NCI-H2107 (cell line): Measurements from ENCODE around the gene PRKCA.
A peak's percentile ranks its signal among the peaks of the same experiment; 100 is the strongest.
"Not testable (repeated sequence)": the region's sequence is repeated elsewhere in the genome, so short reads cannot be mapped to it uniquely, and the experiment has no call there.

Experiments used
- DNase-seq: peaks from one replicate; lab custom pipeline; 2025; lab: John Stamatoyannopoulos, UW

PRKCA gene

DNA sequence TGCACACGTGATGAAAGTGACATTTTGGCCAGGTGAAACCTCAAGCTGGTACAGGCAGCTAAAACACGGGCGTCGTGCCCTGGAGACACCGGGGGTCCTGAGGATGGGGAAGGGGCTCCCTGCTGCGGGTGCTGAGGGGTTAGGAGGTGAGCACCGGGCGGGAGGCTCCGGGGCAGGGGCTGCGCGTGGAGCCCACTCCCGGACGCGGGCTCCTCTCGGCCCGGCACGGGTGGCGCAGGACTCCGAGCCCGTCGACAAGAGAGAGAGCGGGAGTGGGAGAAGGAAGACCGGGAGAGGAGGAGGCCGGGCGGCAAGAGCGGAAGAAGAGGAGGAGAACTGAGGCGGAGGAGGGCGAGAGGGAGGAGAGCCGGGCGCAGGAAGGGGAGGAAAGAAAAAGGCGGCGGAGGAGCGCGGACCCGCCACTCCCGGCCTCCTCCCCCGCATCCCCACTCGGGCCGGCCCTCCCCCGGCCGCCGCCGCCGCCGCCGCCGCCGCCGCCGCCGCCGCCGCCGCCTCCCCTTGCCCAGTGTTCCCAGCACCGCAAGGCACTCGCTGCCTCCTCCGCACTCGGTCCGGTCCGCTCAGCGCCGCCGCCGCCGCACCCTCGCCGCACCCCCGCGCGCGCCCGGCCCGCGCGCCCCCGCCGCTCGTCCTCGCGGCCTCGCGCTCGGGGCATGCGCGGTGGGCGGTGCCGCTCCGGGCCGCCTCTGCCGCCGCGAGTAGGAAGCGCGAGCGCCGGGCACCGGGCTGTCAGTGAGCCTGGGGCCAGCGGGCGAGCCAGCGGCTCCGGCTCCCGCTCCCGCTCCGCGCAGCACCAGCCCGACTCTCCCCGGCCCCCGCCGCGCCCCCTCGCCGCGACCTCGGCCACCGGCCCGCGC, at the start of gene PRKCA:
Gene PRKCA (plus strand): TSS at position 750 of the 878 bp plus-strand sequence.
- no peak for DNase-seq

DNA sequence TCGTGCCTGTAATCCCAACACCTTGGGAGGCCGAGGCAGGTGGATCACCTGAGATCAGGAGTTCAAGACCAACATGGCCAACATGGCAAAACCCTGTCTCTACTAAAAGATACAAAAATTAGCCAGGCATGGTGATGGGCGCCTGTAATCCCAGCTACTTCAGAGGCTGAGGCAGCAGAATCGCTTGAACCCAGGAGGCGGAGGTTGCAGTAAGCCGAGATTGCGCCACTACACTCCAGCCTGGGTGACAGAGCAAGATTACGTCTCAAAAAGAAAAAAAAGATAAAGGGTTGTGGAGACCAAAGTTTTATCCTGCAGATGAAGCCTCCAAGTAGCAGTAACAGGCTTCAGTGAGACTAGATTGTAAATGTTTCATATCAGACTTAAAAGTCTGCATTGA, 49.0 kb upstream of the PRKCA start:
- DNase-seq, result not testable (repeated sequence)

DNA sequence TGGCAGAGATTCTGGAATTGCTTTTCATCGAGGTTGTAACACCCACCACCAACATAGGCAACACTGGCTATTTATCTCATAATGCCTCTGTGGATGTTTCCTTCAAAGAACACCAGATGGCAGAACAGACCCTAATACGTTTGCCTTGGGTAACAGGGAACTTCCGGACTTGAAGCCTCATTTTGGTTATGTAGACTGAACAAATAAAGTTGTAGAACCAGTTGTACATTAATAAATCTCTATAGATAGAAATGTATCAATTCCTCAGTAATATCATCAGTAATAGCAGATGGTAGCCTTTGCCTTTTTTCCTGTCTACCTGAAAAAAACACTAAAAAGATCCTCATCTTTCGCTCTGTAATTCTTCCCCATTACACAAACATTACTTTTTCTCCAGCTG, 47.3 kb upstream of the PRKCA start:
- DNase-seq, result peak; percentile 54

DNA sequence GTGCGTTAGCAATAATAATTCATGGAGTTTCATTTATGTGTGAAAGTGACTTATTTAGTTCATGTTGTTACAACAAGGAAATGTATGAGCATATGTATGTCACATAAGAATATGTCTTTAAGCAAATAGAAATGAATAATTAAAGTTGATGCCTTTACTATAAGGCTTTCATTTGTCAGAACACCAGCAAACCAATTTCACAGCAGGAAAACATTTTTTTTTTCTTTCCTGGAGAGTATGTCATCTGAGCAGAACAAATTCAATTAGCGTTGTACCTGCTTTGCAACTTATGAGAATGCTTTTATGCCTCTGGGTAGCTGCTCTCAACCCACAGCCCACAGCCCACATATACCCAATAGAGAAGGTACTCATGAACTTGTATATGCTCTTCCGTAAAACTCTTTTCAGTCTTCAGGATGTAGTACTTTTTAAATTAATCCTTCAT, 46.9 kb upstream of the PRKCA start:
- DNase-seq, result no peak

DNA sequence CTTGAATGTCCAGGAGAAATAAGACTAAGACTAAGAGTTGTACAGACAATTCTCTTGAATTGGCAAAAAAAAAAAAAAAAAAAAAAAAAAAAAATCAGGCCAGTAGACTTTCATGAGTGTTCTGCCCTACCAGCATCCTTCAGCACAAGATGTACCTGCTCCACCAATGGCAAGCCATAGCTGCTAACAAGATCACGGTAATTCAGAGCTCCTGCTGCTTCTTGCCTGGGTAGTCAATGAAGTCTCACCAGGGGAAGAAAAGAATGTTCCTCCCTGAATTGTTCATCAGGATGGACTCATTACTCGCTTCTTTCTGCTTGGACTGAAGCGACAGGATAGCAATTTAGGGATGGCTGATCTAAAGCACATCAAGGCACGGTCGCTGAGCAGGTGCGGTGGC, 42.1 kb upstream of the PRKCA start:
- no peak for DNase-seq

DNA sequence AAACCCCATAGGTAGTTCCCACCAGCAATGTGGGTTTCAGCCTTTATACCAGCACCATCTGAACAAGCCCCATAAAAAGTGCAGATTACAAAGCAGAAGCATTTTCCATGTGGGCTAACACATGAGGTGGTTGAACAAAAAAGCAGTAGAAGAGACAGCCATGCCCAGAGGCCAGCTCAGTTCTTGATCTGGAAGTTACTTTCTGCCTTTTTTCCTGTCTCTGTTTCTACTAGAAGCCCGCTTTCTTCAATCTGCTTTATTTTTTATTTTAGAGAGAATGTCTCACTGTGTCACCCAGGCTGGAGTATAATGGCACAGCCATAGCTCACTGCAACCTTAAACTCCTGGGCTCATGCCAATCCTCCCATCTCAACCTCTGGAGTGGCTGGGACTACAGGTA, 41.7 kb upstream of the PRKCA start:
- no peak for DNase-seq

DNA sequence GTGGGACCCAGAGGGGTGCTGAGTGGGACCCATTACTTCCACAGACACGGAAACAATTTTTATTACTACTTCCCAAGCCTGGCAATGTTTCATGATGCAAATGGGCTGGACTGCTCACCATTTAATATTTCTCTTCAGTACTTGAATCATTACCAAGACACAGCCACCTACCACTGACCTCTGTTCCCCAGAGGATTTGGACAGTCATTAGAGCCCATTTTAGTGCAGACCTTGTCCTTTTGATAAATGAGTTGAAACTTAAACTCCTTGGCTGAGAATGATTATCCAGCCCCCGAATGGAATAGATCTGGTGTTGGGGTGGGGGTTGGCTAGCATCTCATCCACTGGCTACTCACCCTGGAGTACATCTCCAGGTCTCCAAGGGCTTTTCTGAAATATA, 39.6 kb upstream of the PRKCA start:
- no peak for DNase-seq

DNA sequence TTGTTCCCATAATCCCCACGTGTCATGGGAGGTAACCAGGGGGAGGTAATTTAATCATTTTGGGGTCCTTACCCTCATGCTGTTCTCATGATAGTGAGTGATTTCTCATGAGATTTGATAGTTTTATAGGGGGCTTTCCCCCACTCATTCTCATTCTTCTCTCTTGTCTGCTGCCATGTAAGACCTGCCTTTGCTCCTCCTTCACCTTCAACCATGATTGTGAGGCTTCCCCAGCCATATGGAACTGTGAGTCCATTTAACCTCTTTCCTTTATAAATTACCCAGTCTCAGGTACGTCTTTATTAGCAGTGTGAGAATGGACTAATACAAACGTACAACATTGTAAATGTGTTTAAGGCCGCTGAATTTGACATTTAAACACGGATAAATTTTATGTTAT, 37.7 kb upstream of the PRKCA start:
- DNase-seq, result no peak

DNA sequence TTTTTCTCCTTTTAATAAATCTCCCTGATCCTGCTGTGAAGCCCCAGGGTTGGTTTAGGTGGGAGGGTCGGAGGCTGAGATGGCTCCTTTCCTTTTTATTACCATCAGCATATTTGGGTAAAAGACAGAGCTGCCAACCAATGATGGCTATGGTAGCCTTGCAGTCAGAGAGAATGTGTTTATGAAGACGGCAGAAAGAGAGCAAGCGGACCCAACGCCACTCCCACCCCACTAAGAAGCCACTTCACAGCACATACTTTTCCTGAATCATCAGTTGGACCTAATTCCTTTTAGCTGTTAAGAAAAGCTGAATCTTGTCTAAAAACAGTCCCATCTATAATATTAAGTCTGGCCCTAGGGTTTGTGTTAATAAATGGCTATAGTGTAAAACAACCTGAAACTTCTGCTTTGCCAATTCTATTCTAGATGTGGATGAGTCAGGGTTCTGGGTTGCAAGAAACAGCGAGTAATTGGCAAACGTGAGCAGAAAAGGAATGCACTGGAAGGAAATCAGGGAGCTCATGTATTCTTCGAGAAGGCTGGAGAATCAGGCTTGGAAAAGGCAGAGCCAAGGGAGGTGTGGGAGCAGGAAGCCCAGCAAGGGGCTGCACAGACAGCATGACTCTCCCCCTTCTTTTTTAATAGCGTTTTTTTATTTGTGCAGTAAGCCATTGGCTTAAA, 34.0 kb upstream of the PRKCA start:
- no peak for DNase-seq

DNA sequence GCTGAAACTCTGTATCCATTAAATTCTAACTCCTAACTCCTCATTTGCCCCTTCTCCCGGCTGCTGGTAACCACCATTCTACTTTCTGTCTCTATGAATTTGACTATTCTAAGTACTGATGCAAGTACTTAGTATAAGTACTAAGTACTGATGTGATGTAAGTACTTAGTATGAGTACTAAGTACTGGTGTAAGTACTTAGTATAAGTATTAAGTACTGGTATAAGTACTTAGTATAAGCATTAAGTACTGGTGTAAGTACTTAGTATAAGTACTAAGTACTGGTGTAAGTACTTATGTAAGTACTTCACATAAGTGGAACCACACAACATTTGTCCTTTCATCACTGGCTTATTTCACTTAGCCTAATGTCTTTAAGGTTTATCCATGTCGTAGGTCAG, 32.3 kb upstream of the PRKCA start:
- no peak for DNase-seq

DNA sequence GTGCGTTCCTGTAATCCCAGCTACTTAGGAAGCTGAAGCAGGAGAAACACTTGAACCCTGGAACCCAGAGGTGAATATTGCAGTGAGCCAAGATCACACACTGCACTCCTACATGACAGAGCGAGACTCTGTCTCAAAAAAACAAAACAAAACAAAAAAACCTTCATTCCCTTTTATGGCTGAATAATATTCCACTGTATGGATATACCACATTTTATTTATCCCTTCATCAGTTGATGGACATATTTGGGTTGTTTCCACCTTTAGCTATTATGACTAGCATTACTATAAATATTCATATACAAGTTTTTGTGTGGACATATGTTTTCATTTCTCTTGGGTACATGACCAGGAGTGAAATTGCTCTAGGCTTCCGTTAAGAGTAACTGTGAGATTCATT, 30.9 kb upstream of the PRKCA start:
- no peak for DNase-seq

DNA sequence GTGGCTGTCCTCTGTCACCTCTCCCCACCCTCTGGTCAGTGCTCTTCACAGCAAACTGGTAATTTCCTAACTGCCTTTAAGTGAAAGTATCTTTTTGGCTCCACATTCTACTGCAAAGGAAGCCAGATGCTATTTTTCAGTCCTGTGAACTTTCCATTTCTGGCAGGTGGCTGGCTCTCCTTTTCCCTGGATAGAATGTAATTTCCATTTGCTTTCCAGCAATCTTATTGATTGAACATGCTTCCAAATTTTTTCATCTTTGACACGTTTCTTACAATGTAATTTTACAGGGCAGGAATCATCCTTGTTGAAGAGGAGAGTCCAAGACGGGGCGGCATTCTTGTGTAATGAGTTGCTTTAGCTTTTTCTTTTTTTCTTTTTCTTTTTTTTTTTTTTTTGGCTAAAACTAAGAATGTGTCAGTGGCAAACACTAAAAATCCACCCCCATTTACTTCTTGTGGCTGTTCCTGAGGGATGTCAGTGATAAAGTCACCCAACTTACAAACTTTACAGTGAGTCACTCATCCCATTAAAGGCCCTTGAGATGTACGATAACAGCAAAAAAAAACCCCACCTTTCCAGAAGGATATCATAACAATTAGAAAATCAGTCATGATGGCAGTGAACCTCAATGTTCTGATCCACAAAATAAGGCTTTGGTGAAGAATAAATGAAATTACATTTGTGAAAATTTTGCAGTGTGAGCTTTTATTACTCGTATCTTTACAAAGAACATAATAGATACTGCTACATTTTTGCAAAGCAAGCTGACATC, 29.4 kb upstream of the PRKCA start:
- DNase-seq, result no peak

DNA sequence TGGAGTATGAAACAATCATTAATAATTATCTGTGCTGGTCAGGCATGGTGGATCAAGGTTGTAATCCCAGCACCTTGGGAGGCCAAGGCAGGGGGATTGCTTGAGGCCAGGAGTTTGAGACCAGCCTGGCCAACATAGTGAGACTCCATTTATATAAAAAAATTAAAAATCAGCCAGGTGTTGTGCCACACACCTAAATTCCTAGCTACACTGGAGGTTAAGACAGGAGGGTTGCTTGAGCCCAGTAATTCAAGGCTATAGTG, 28.9 kb upstream of the PRKCA start:
- no peak for DNase-seq

DNA sequence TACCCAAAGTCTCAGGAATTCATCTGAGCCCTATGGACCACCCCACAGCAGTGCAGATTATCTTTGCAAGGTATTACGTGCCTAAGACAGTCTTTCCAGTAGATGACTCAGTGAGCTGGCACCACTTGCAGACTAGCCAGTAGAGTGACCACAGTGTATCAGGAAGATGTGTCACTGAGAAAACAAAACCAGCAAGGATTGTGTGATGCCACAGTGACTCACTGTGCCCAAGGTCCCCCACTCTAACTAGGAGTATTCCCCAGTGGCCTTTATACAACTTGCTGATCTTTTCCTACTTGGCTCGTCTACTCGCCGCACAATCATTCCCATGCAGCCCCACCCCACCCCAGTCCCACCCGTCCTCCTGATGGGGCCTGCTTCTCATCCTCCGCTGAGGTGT, 26.8 kb upstream of the PRKCA start:
- no peak for DNase-seq

DNA sequence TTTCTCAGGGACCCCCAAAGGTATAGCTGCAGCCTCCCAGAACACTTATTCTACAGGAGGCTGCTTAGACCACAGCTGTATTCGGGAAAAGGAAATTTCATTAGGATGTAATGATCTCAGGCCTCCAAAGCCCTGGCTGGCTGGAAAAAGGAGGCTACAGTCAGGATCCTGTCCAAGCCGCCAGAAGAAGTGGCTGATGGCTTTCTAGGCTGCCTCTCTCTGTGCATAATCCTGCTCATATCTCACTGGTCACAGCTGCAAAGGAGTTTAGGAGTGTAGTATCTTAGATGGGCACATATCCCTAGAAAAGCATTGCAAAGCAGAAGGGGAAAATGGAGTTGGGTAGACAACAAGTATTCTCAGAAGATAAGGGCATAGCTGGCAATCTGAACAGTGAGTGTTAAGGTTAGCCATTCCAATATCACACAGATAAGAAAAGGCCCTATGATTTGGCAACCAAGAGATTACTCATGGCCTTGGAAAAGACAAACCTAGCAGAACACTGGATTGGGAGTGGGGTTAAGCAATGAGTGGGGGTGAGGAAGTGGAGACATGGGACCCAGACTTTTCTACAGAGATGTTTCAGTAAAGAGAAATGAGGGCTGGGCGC, 26.0 kb upstream of the PRKCA start:
- no peak for DNase-seq

DNA sequence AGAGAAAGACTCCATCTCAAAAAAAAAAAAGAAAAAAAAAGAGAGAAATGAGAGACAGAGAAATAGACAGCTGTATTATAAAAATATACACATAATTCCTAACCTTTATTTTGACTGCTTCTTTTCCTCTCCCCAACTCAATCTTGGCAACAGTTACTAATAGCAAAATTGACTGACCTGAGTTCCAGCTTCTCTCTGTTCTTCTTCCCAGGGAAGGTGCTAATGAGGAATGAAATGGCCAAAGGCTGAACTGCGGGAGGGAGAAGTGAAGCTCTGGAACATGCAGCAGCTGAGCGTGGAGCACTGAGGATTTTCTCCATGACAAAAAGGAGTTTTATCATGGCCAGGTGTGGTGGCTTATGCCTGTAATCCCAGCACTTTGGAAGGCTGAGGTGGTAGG, 25.2 kb upstream of the PRKCA start:
- no peak for DNase-seq

DNA sequence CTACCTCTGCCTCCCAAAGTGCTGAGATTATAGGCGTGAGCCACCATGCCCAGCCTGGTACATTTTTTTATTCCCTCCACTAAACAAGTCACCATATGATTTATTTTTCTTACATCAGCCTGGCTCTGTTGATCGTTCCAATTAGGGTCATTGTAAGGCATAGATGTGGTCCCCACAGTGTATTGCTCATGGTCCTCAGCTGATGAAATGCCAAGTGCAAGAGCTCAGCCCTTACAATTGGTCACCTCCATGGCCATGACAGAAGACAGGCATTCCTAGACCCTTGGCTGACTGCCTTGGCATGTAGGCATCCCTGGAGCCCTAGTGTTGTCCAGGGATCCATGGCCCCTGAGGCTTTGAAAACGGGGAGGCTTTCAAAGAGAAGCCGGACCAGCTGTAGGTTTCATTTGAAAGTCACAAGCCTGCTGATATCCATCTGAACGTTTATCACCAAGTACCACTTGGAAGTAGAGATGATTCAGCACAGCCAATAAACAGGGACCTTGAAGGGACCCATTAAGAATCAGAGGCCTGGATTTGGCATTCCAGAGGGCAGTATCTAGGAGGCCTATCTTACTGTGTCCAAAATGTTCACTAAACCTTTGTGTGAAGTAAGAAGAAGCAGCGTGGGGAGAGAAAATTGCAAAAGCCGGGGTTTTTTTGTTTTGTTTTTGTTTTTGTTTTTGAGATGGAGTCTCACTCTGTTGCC, 20.6 kb upstream of the PRKCA start:
- DNase-seq, result no peak

DNA sequence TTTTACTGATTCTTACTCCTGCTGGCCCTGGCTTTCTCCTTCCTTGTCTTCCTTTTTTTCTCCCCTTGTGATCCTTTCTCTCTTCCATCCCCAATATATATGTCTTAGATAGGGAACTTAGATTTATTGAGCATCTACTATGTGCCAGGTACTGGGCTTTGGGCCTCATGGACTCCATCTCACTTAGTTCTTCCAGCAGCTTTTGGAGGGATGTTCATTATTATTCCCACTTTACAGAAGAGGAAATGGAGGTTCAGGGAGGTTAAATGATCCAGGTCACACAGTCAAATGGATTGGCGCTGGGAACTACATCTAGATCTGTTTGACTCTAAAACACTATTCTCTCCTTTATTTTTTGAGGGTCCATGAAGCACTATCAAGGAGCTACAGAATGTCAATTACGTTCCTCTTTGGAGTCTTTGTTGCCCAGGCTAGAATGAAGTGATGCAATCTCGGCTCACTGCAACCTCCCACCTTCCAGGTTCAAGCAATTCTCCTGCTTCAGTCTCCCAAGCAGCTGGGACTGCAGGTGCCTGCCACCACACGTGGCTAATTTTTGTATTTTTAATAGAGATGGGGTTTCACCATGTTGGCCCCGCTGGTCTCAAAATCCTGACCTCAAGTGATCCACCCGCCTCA, 19.0 kb upstream of the PRKCA start:
- no peak for DNase-seq

DNA sequence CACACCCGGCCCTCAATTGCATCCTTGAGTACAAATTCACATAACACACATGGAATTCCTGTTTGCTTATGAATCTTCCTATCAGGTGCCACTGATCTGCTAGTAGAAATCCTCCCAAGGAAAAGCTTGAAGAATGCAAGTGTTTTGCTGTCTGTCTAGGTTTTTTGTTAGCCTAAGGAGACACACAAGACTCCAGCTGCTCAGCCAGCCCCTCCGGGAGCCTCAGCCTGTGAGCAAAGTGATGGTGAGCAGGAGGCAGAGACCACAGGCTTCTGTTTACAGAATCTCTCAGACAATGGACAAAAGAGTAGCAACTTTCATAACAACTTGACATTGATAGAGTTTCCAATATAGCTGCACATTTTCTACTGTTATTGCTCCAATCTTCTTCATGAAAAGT, 18.4 kb upstream of the PRKCA start:
- DNase-seq, result no peak

DNA sequence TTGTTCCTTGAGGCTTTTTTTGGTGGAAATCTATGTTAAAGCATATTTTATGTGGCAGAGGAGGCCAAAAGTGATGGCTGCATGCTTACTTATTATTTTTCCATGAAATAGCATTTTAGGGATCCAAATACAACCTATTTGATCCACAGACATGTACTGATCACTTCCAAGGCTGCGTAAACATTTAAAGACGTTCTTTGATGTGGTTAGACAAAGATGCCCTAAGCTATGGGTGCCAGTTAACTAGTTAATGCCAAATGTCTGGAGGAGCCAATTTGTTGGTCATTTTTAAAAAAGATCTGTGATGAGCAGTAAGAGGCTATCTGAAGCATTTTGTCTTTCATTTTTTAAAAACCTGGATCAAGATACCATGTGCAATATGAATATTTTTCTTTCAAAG, 17.3 kb upstream of the PRKCA start:
- DNase-seq, result no peak

DNA sequence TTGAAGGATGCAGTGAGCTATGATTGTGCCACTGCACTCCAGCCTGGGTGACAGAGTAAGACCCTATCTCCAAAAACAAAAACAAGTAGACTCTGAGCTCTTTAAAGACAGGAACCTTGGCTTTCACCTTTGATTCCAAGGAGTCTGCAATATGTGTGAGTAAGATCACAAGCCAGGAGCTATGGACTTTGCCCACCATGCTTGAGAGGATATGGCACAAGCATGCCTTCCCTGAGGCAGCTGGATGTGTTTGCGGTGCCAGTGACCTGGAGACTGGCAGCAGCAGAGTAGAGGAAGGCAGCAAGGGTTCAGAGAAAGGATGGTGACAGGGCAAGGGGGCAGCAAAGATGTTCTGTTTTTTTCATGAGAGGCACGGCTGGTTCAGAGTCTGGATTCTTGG, 14.5 kb upstream of the PRKCA start:
- DNase-seq, result no peak
